BLaER1 (cell line): Measurements from ENCODE around the gene OGFOD2.
"Not testable (repeated sequence)": the region's sequence is repeated elsewhere in the genome, so short reads cannot be mapped to it uniquely, and the experiment has no call there.

Experiments used
- H3K27ac ChIP-seq: shearing (Covaris generic); formaldehyde crosslinking; 2 replicates; pipeline ENCODE4 v1.8.1; 2022
- H3K27me3 ChIP-seq: shearing (Covaris generic); formaldehyde crosslinking; 2 replicates; pipeline ENCODE4 v1.8.1; 2022
- H3K36me3 ChIP-seq: shearing (Covaris generic); formaldehyde crosslinking; 2 replicates; pipeline ENCODE4 v1.8.1; 2022
- H3K4me1 ChIP-seq: shearing (Covaris generic); formaldehyde crosslinking; 2 replicates; pipeline ENCODE4 v1.8.1; 2022
- H3K4me2 ChIP-seq: shearing (Covaris generic); formaldehyde crosslinking; 2 replicates; pipeline ENCODE4 v1.8.1; 2022
- H3K4me3 ChIP-seq: shearing (Covaris generic); formaldehyde crosslinking; 2 replicates; pipeline ENCODE4 v1.8.1; 2022
- H3K9ac ChIP-seq: shearing (Covaris generic); formaldehyde crosslinking; 2 replicates; pipeline ENCODE4 v1.8.1; 2022
- H3K9me3 ChIP-seq: shearing (Covaris generic); formaldehyde crosslinking; 2 replicates; pipeline ENCODE4 v1.8.1; 2022
- H4K20me1 ChIP-seq: shearing (Covaris generic); formaldehyde crosslinking; 2 replicates; pipeline ENCODE4 v1.8.1; 2022
- Cebpa-rat ChIP-seq: shearing (Covaris generic); IDR thresholded peaks from 2 replicates; pipeline ENCODE4 v1.8.1; 2022

Gene OGFOD2

GRCh38 chr12:123013185-123014095 lies 38.4 kb downstream of the OGFOD2 start:
- peaks cover 64% of the 10 kb centered on the region for H3K36me3 ChIP-seq
- H3K4me3 ChIP-seq, result no peak overlapping the region
- no peaks in the 10 kb centered on the region for H3K9me3 ChIP-seq
- H3K4me1 ChIP-seq, result peaks cover 19% of the 10 kb centered on the region
- TF ChIP-seq Cebpa-rat, result no peak
- H3K27ac ChIP-seq, result no peak overlapping the region
- no peaks in the 10 kb centered on the region for H3K27me3 ChIP-seq
- no peak overlapping the region for H3K9ac ChIP-seq
- no peak overlapping the region for H3K4me2 ChIP-seq
- H4K20me1 ChIP-seq, result peaks cover 58% of the 10 kb centered on the region; the same call in 1 of the 2 replicates

- not testable (repeated sequence) for H3K9ac ChIP-seq, H3K4me2 ChIP-seq, H3K27me3 ChIP-seq, H3K27ac ChIP-seq, H3K4me3 ChIP-seq, H3K9me3 ChIP-seq
- H3K4me1 ChIP-seq, result peaks cover 19% of the 10 kb centered on the region
- peaks cover 66% of the 10 kb centered on the region; the same call in 1 of the 2 replicates for H4K20me1 ChIP-seq
- peaks cover 53% of the 10 kb centered on the region; the same call in 1 of the 2 replicates for H3K36me3 ChIP-seq
Measured at GRCh38 chr12:123014473-123014872, 39.4 kb downstream of the OGFOD2 start.

- Histone ChIP-seq H3K4me1 (peaks cover 10% of the 10 kb centered on the region), H3K4me3 (no peak overlapping the region), H3K9me3 (no peaks in the 10 kb centered on the region), H3K27ac (no peak overlapping the region), H3K27me3 (no peaks in the 10 kb centered on the region), H3K4me2 (no peak overlapping the region), H4K20me1 (peaks cover 65% of the 10 kb centered on the region), H3K9ac (no peak overlapping the region), H3K36me3 (peaks cover 34% of the 10 kb centered on the region; the same call in 1 of the 2 replicates)
- no peak for TF ChIP-seq Cebpa-rat
Measured at GRCh38 chr12:123017753-123018152, 42.7 kb downstream of the OGFOD2 start.

- peaks cover 67% of the 10 kb centered on the region for H4K20me1 ChIP-seq
- H3K4me3 ChIP-seq, result no peak overlapping the region
- no peak overlapping the region for H3K4me2 ChIP-seq
- peaks cover 17% of the 10 kb centered on the region; the same call in 1 of the 2 replicates for H3K36me3 ChIP-seq
- H3K9ac ChIP-seq, result no peak overlapping the region
- H3K9me3 ChIP-seq, result no peaks in the 10 kb centered on the region
- no peak overlapping the region for H3K27ac ChIP-seq
- peaks cover 23% of the 10 kb centered on the region for H3K4me1 ChIP-seq
- H3K27me3 ChIP-seq, result no peaks in the 10 kb centered on the region
- TF ChIP-seq Cebpa-rat, result no peak
Measured at GRCh38 chr12:123019841-123020138, 44.7 kb downstream of the OGFOD2 start.

- no peak for TF ChIP-seq Cebpa-rat
- Histone ChIP-seq H3K4me2 (no peak overlapping the region), H3K27ac (no peak overlapping the region), H4K20me1 (peaks cover 71% of the 10 kb centered on the region), H3K27me3 (no peaks in the 10 kb centered on the region), H3K9ac (no peak overlapping the region), H3K36me3 (peaks cover 30% of the 10 kb centered on the region; the same call in 1 of the 2 replicates), H3K4me1 (peaks cover 40% of the 10 kb centered on the region), H3K9me3 (no peaks in the 10 kb centered on the region), H3K4me3 (no peak overlapping the region)
Measured at GRCh38 chr12:123021688-123022604, 46.9 kb downstream of the OGFOD2 start.

- Histone ChIP-seq H3K4me1 (peaks cover 49% of the 10 kb centered on the region), H3K9ac (no peak overlapping the region), H3K9me3 (no peaks in the 10 kb centered on the region), H3K27me3 (no peaks in the 10 kb centered on the region), H4K20me1 (peaks cover 80% of the 10 kb centered on the region), H3K36me3 (peaks cover 39% of the 10 kb centered on the region; the same call in 1 of the 2 replicates), H3K4me2 (peak overlapping the region; percentile 33), H3K27ac (peak overlapping the region; percentile 2; the same call in 1 of the 2 replicates), H3K4me3 (no peak overlapping the region)
- no peak for TF ChIP-seq Cebpa-rat
Measured at GRCh38 chr12:123022846-123023245, 47.8 kb downstream of the OGFOD2 start.

- H3K9ac ChIP-seq, result no peak overlapping the region
- H3K36me3 ChIP-seq, result peaks cover 46% of the 10 kb centered on the region; the same call in 1 of the 2 replicates
- no peak for TF ChIP-seq Cebpa-rat
- no peaks in the 10 kb centered on the region for H3K9me3 ChIP-seq
- no peak overlapping the region; the same call in 1 of the 2 replicates for H3K4me2 ChIP-seq
- H3K27me3 ChIP-seq, result no peaks in the 10 kb centered on the region
- peaks cover 69% of the 10 kb centered on the region for H3K4me1 ChIP-seq
- H3K4me3 ChIP-seq, result no peak overlapping the region
- H3K27ac ChIP-seq, result no peak overlapping the region
- peaks cover 80% of the 10 kb centered on the region for H4K20me1 ChIP-seq
Measured at GRCh38 chr12:123024819-123025391, 49.9 kb downstream of the OGFOD2 start.

- no peak for TF ChIP-seq Cebpa-rat
- Histone ChIP-seq H3K9ac (no peak overlapping the region), H3K4me2 (no peak overlapping the region)
Measured at GRCh38 chr12:123026094-123026853, 51.2 kb downstream of the OGFOD2 start.

More at GRCh38 chr12:123026094-123026853, 51.2 kb downstream of the OGFOD2 start:
- no peak overlapping the region for H3K27ac ChIP-seq
- H3K9me3 ChIP-seq, result no peaks in the 10 kb centered on the region
- peaks cover 52% of the 10 kb centered on the region; the same call in 1 of the 2 replicates for H3K36me3 ChIP-seq
- H3K4me3 ChIP-seq, result no peak overlapping the region
- H3K4me1 ChIP-seq, result peaks cover 75% of the 10 kb centered on the region
- H3K27me3 ChIP-seq, result no peaks in the 10 kb centered on the region
- H4K20me1 ChIP-seq, result peaks cover 74% of the 10 kb centered on the region
